ENCODE results near the gene ENTREP1.
"Not testable (repeated sequence)": the region's sequence is repeated elsewhere in the genome, so short reads cannot be mapped to it uniquely, and the experiment has no call there.

The ENTREP1 gene

GRCh38 chr9:69324549-69325401 is at the start of gene ENTREP1:
TSS of gene ENTREP1 (plus strand) at chr9:69325215. CDS start at chr9:69325310, 95 bp downstream.
- no peak for DNase-seq

- no peak for DNase-seq
These were observed 48.2 kb upstream of the ENTREP1 start for GRCh38 chr9:69276775-69277174.

GRCh38 chr9:69279084-69279731 is 45.8 kb upstream of the ENTREP1 start:
- DNase-seq = no peak

GRCh38 chr9:69279733-69280132 is 45.3 kb upstream of the ENTREP1 start:
- no peak for DNase-seq

GRCh38 chr9:69283003-69283402 is 42.0 kb upstream of the ENTREP1 start:
- no peak for DNase-seq

GRCh38 chr9:69292078-69292477 is 32.9 kb upstream of the ENTREP1 start:
- no peak for DNase-seq

- DNase-seq = no peak
These were observed 31.9 kb upstream of the ENTREP1 start for GRCh38 chr9:69293156-69293555.

GRCh38 chr9:69295872-69296552 is 29.0 kb upstream of the ENTREP1 start:
- DNase-seq = no peak

GRCh38 chr9:69297300-69297980 is 27.6 kb upstream of the ENTREP1 start:
- DNase-seq = no peak

GRCh38 chr9:69299315-69299714 is 25.7 kb upstream of the ENTREP1 start:
- DNase-seq = no peak

- no peak for DNase-seq
These were observed 25.2 kb upstream of the ENTREP1 start for GRCh38 chr9:69299826-69300225.

GRCh38 chr9:69303331-69303730 is 21.7 kb upstream of the ENTREP1 start:
- no peak for DNase-seq

GRCh38 chr9:69306895-69307445 is 18.0 kb upstream of the ENTREP1 start:
- DNase-seq = not testable (repeated sequence)

GRCh38 chr9:69307446-69308205 is 17.4 kb upstream of the ENTREP1 start:
- DNase-seq = no peak

- no peak for DNase-seq
These were observed 16.6 kb upstream of the ENTREP1 start for GRCh38 chr9:69308206-69308931.

- no peak for DNase-seq
These were observed 11.8 kb upstream of the ENTREP1 start for GRCh38 chr9:69313175-69313574.

GRCh38 chr9:69314547-69314946 is 10.5 kb upstream of the ENTREP1 start:
- no peak for DNase-seq

- DNase-seq = no peak
These were observed 7.9 kb upstream of the ENTREP1 start for GRCh38 chr9:69317081-69317480.

- DNase-seq = no peak
These were observed 7.1 kb upstream of the ENTREP1 start for GRCh38 chr9:69317894-69318293.

- DNase-seq = no peak
These were observed 5.5 kb upstream of the ENTREP1 start for GRCh38 chr9:69319324-69320025.

- no peak for DNase-seq
These were observed 2.8 kb upstream of the ENTREP1 start for GRCh38 chr9:69322256-69322655.
